GM12801 (cell line): Measurements from ENCODE around the gene NOP53.
"Not testable (repeated sequence)": the region's sequence is repeated elsewhere in the genome, so short reads cannot be mapped to it uniquely, and the experiment has no call there.

Experiments used
- CTCF ChIP-seq: IDR thresholded peaks from one replicate; pipeline ENCODE4 v1.5.1; 2011; ENCODE audit warnings: control low read depth; ENCODE audit not compliant: insufficient read length; ENCODE audit errors: extremely low read depth

NOP53 gene

GRCh38 chr19:47798904-47799266, 53.5 kb downstream of the NOP53 start:
- TF ChIP-seq CTCF = no peak

- TF ChIP-seq CTCF = no peak
Observed at GRCh38 chr19:47801270-47801669, 55.9 kb downstream of the NOP53 start.

- TF ChIP-seq CTCF = no peak
Observed at GRCh38 chr19:47802521-47803043, 57.2 kb downstream of the NOP53 start.

GRCh38 chr19:47804451-47804850, 59.1 kb downstream of the NOP53 start, which contains the start of gene TPRX1:
Gene TPRX1, minus strand, starts transcription at chr19:47804551. Its CDS starts 12 bp downstream, at chr19:47804539.
- TF ChIP-seq CTCF = not testable (repeated sequence)

GRCh38 chr19:47805313-47805712, 60.0 kb downstream of the NOP53 start:
- TF ChIP-seq CTCF = no peak

- no peak for TF ChIP-seq CTCF
Observed at GRCh38 chr19:47806435-47806834, 61.1 kb downstream of the NOP53 start.
